PC-9 (cell line): ENCODE data around the gene CLIC5.

Experiments used
- CTCF ChIP-seq: fragments of 200-600 bp; sonication (generic); conservative IDR thresholded peaks from 2 replicates; pipeline ENCODE4 v1.6.1; 2017; ENCODE audit warnings: mixed run types, antibody characterized with exemption, mild to moderate bottlenecking, moderate library complexity
- EZH2 ChIP-seq: fragments of 200-600 bp; sonication (generic); IDR thresholded peaks from 2 replicates; pipeline ENCODE4 v1.8.0; 2017; ENCODE audit warnings: antibody characterized with exemption, low read depth

- TF ChIP-seq CTCF (no peak), EZH2 (no peak)
Measured at GRCh38 chr6:46058951-46059350, 43.3 kb upstream of the CLIC5 start.
